ENCODE data around the gene FRK. TPM values are rescaled to one million over a fixed set of nuclear protein-coding genes. Genes with fewer than 3 reads are reported as not detected.

The FRK gene
- total and polyA plus RNA-seq, 3 donors from 2014 or later = 1.5 to 3.7 (median 2.5) TPM

DNA sequence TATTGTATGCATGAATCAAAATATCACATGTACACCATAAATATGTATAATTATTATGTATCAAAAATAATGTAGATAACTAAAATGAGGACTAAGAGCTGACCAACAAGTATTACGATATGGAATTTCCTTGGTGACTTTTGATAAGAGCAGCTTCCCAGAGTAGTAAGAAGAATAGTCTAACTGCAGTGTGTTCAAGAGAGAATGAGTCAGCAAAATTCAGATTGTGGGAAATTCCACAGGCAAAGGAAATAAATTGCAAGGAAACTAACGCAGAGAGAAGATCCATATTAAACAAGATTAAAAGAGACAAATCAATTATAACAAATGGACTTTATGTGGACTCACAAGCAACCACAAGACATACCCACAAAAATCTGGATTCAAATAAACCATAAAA, 26.4 kb downstream of the FRK start:
- intact Hi-C loops (cut with DNase I; ENCODE audit: low total_unique reads) = no loop called here
- H3K27me3 ChIP-seq = no peaks in the 10 kb centered on the region
- no peak overlapping the region for H3K27ac ChIP-seq
- no peaks in the 10 kb centered on the region for H3K4me1 ChIP-seq
- no peaks in the 10 kb centered on the region for H3K36me3 ChIP-seq (ENCODE audit: low read depth, missing control alignments)
- DNase-seq = no peak
- WGBS, 2 donors = 34 to 40% methylated on average over 2 of the region's 2 CpGs
- H3K9me3 ChIP-seq = no peaks in the 10 kb centered on the region
- no peak for TF ChIP-seq CTCF (IDR thresholded peaks at IDR 0.05)
- no peak for TF ChIP-seq POLR2A (IDR thresholded peaks at IDR 0.05)
- H3K4me3 ChIP-seq = no peak overlapping the region

- no peak overlapping the region for H3K4me3 ChIP-seq
- intact Hi-C loops (cut with DNase I; ENCODE audit: low total_unique reads) = no loop called here
- H3K27ac ChIP-seq = no peak overlapping the region
- no peaks in the 10 kb centered on the region for H3K36me3 ChIP-seq (ENCODE audit: low read depth, missing control alignments)
- DNase-seq = no peak
- no peak for TF ChIP-seq CTCF (IDR thresholded peaks at IDR 0.05)
- TF ChIP-seq POLR2A (IDR thresholded peaks at IDR 0.05) = no peak
- H3K27me3 ChIP-seq = no peaks in the 10 kb centered on the region
- 75 to 76% methylated on average over 4 of the region's 4 CpGs for WGBS, 2 donors
- no peaks in the 10 kb centered on the region for H3K9me3 ChIP-seq
- H3K4me1 ChIP-seq = no peaks in the 10 kb centered on the region
Observed at GRCh38 chr6:116033687-116034303, 26.9 kb downstream of the FRK start.

DNA sequence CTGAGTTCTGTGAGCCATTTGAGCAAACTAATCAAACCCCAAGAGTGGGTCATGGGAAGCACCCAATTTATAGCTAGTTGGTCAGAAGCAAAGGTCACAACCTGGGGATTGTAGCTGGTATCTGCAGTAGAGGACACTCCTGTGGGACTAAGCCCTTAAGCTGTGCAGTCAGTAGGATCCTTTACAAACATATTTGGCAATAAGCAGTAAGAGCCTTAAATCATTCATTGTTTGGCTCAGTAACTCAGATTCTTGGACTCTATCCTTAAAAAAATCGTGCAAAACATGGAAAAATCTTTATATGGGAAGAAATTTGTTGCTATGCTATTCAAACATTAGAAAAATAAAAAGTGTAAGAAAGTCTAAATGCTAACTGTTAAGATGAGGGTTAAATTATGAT, 29.9 kb downstream of the FRK start:
- DNase-seq = no peak
- H3K36me3 ChIP-seq (ENCODE audit: low read depth, missing control alignments) = no peaks in the 10 kb centered on the region
- no peak for TF ChIP-seq CTCF (IDR thresholded peaks at IDR 0.05)
- no peak for TF ChIP-seq POLR2A (IDR thresholded peaks at IDR 0.05)
- no peaks in the 10 kb centered on the region for H3K9me3 ChIP-seq
- no peak overlapping the region for H3K4me3 ChIP-seq
- H3K27me3 ChIP-seq = no peaks in the 10 kb centered on the region
- 43 to 60% methylated on average over 1 of the region's 1 CpG for WGBS, 2 donors
- intact Hi-C loops (cut with DNase I; ENCODE audit: low total_unique reads) = no loop called here
- no peaks in the 10 kb centered on the region for H3K4me1 ChIP-seq
- no peak overlapping the region for H3K27ac ChIP-seq

GRCh38 chr6:116029535-116029934, 31.2 kb downstream of the FRK start:
- H3K4me1 ChIP-seq = no peaks in the 10 kb centered on the region
- no peak for DNase-seq

GRCh38 chr6:116028233-116028632, 32.5 kb downstream of the FRK start:
- no peak for TF ChIP-seq POLR2A (IDR thresholded peaks at IDR 0.05)
- H3K4me1 ChIP-seq = no peaks in the 10 kb centered on the region
- no peaks in the 10 kb centered on the region for H3K27me3 ChIP-seq
- no peak for DNase-seq
- 69 to 70% methylated on average over 1 of the region's 1 CpG for WGBS, 2 donors
- H3K36me3 ChIP-seq (ENCODE audit: low read depth, missing control alignments) = no peaks in the 10 kb centered on the region
- no peak overlapping the region for H3K4me3 ChIP-seq
- H3K9me3 ChIP-seq = no peaks in the 10 kb centered on the region
- H3K27ac ChIP-seq = no peak overlapping the region
- intact Hi-C loops (cut with DNase I; ENCODE audit: low total_unique reads) = no loop called here

More at GRCh38 chr6:116029535-116029934, 31.2 kb downstream of the FRK start:
- Histone ChIP-seq H3K9me3 (no peaks in the 10 kb centered on the region), H3K36me3 (ENCODE audit: low read depth, missing control alignments) (no peaks in the 10 kb centered on the region), H3K27me3 (no peaks in the 10 kb centered on the region), H3K4me3 (no peak overlapping the region), H3K27ac (no peak overlapping the region)
- WGBS, 2 donors = 91 to 100% methylated on average over 1 of the region's 1 CpG
- intact Hi-C loops (cut with DNase I; ENCODE audit: low total_unique reads) = no loop called here
- TF ChIP-seq POLR2A (IDR thresholded peaks at IDR 0.05) = no peak

DNA sequence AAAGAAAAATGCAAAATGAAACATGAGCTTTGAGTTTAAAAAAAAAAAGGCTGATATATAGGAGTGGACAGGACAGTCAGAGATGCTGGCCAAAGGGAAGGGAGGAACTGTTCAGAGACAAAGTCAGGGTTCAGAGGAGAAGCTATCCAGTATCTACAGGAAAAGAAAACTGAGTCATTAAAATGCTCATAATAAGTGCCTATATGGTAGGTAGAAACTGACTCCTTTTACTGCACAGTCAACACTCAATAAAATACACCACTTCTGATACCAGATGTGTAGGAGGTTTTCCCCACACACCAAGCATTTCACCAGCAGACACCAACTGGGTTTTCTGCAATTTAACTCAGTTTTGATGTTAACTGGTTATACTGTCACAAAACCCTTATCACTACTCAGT, 32.9 kb downstream of the FRK start:
- H3K27me3 ChIP-seq = no peaks in the 10 kb centered on the region
- H3K27ac ChIP-seq = no peak overlapping the region
- no peak overlapping the region for H3K4me3 ChIP-seq
- intact Hi-C loops (cut with DNase I; ENCODE audit: low total_unique reads) = no loop called here
- no peaks in the 10 kb centered on the region for H3K4me1 ChIP-seq
- DNase-seq = no peak
- no peak for TF ChIP-seq POLR2A (IDR thresholded peaks at IDR 0.05)
- TF ChIP-seq CTCF (IDR thresholded peaks at IDR 0.05) = no peak
- no peaks in the 10 kb centered on the region for H3K36me3 ChIP-seq (ENCODE audit: low read depth, missing control alignments)
- H3K9me3 ChIP-seq = no peaks in the 10 kb centered on the region

Data from testis (tissue), 3 donors.